Osteoblast (primary cell): ENCODE data around the gene EHD4. TPM values are rescaled to one million over a fixed set of nuclear protein-coding genes. Genes with fewer than 3 reads are reported as not detected.

Source experiments
- DNase-seq: peaks from one replicate; pipeline ENCODE4 v3.0.0; 2011; ENCODE audit warnings: low spot score, mixed read lengths; ENCODE audit not compliant: insufficient read length; ENCODE audit errors: missing footprints
- H2AFZ ChIP-seq: 2 replicates; pipeline ENCODE4 v1.6.0; 2011; ENCODE audit warnings: mild to moderate bottlenecking, low read length
- H3K27ac ChIP-seq: 2 replicates; pipeline ENCODE4 v1.5.1; 2011; ENCODE audit warnings: mild to moderate bottlenecking, low read depth, low read length, moderate library complexity
- H3K27me3 ChIP-seq: 2 replicates; pipeline ENCODE4 v1.6.0; 2012; ENCODE audit warnings: mild to moderate bottlenecking, control low read depth, inconsistent platforms, low read length, moderate library complexity; ENCODE audit not compliant: insufficient read depth
- H3K36me3 ChIP-seq: 2 replicates; pipeline ENCODE4 v1.5.1; 2011; ENCODE audit warnings: mild to moderate bottlenecking, low read length, control low read depth, moderate library complexity; ENCODE audit not compliant: insufficient read depth
- H3K4me1 ChIP-seq: 2 replicates; pipeline ENCODE4 v1.5.1; 2011; ENCODE audit warnings: mild to moderate bottlenecking, low read length, control low read depth, moderate library complexity; ENCODE audit not compliant: insufficient read depth
- H3K4me2 ChIP-seq: 2 replicates; pipeline ENCODE4 v1.6.0; 2011; ENCODE audit warnings: mild to moderate bottlenecking, low read length; ENCODE audit not compliant: insufficient read depth
- H3K4me3 ChIP-seq: fragments of 200-600 bp; sonication (generic); 3 replicates; pipeline ENCODE4 v1.5.1; 2012; ENCODE audit warnings: mild to moderate bottlenecking, low read length, inconsistent platforms; ENCODE audit not compliant: insufficient read depth
- H3K79me2 ChIP-seq: 2 replicates; pipeline ENCODE4 v1.6.0; 2012; ENCODE audit warnings: mild to moderate bottlenecking, low read length, control low read depth, inconsistent platforms; ENCODE audit not compliant: insufficient read depth
- H3K9me3 ChIP-seq: 2 replicates; pipeline ENCODE4 v1.5.1; 2011; ENCODE audit warnings: low read depth, low read length, control low read depth
- H4K20me1 ChIP-seq: 2 replicates; pipeline ENCODE4 v1.6.0; 2012; ENCODE audit warnings: mild to moderate bottlenecking, low read length, control low read depth; ENCODE audit not compliant: insufficient read depth
- CTCF ChIP-seq: IDR thresholded peaks from 2 replicates; pipeline ENCODE4 v1.5.1; 2011; ENCODE audit warnings: mild to moderate bottlenecking, low read depth, low read length, moderate library complexity; ENCODE audit errors: extremely low read depth
- total RNA-seq: library from RNA; depleted of rRNA; stranded (reverse); fragments of >200 nt; gene quantifications from 2 replicates; pipeline ENCODE4 v1.2.3, GENCODE V29; 2012

EHD4 gene
- total RNA-seq, 1 donor = 15.9 TPM

GRCh38 chr15:41901431-41901830 lies 70.9 kb downstream of the EHD4 start:
- H3K4me1 ChIP-seq = no peaks in the 10 kb centered on the region
- TF ChIP-seq CTCF = no peak
- no peak overlapping the region for H2AFZ ChIP-seq
- no peaks in the 10 kb centered on the region for H3K9me3 ChIP-seq
- no peaks in the 10 kb centered on the region for H3K79me2 ChIP-seq
- H4K20me1 ChIP-seq = peaks cover 23% of the 10 kb centered on the region
- no peak for DNase-seq
- H3K36me3 ChIP-seq = peaks cover 26% of the 10 kb centered on the region
- no peak overlapping the region for H3K4me2 ChIP-seq
- H3K27ac ChIP-seq = no peak overlapping the region
- H3K27me3 ChIP-seq = no peaks in the 10 kb centered on the region
- H3K4me3 ChIP-seq = no peak overlapping the region

GRCh38 chr15:41900526-41901380 lies 71.6 kb downstream of the EHD4 start:
- Histone ChIP-seq H3K4me3 (no peak overlapping the region), H3K4me1 (no peaks in the 10 kb centered on the region), H3K9me3 (no peaks in the 10 kb centered on the region), H2AFZ (no peak overlapping the region), H3K27me3 (no peaks in the 10 kb centered on the region), H3K27ac (no peak overlapping the region), H4K20me1 (peaks cover 23% of the 10 kb centered on the region), H3K4me2 (no peak overlapping the region), H3K79me2 (no peaks in the 10 kb centered on the region), H3K36me3 (peaks cover 22% of the 10 kb centered on the region)
- TF ChIP-seq CTCF = no peak
- peak; percentile 67 for DNase-seq

- peaks cover 22% of the 10 kb centered on the region for H3K36me3 ChIP-seq
- H3K79me2 ChIP-seq = no peaks in the 10 kb centered on the region
- DNase-seq = no peak
- peaks cover 19% of the 10 kb centered on the region for H4K20me1 ChIP-seq
- no peaks in the 10 kb centered on the region for H3K27me3 ChIP-seq
- no peak overlapping the region for H3K27ac ChIP-seq
- no peak overlapping the region for H3K4me2 ChIP-seq
- no peak for TF ChIP-seq CTCF
- H2AFZ ChIP-seq = no peak overlapping the region
- peaks cover 3% of the 10 kb centered on the region for H3K4me1 ChIP-seq
- no peak overlapping the region for H3K4me3 ChIP-seq
- no peaks in the 10 kb centered on the region for H3K9me3 ChIP-seq
Observed at GRCh38 chr15:41899854-41900442, 72.4 kb downstream of the EHD4 start.

GRCh38 chr15:41897363-41897799 lies 75.0 kb downstream of the EHD4 start:
- H3K27ac ChIP-seq = no peak overlapping the region
- DNase-seq = peak; percentile 73
- H3K27me3 ChIP-seq = no peaks in the 10 kb centered on the region
- H3K9me3 ChIP-seq = no peaks in the 10 kb centered on the region
- peaks cover 4% of the 10 kb centered on the region for H4K20me1 ChIP-seq
- no peaks in the 10 kb centered on the region for H3K79me2 ChIP-seq
- no peak overlapping the region for H2AFZ ChIP-seq
- peaks cover 11% of the 10 kb centered on the region for H3K36me3 ChIP-seq
- no peak overlapping the region for H3K4me2 ChIP-seq
- TF ChIP-seq CTCF = no peak
- H3K4me3 ChIP-seq = no peak overlapping the region
- peaks cover 13% of the 10 kb centered on the region for H3K4me1 ChIP-seq
